ENCODE data around the gene FETUB.

DNA sequence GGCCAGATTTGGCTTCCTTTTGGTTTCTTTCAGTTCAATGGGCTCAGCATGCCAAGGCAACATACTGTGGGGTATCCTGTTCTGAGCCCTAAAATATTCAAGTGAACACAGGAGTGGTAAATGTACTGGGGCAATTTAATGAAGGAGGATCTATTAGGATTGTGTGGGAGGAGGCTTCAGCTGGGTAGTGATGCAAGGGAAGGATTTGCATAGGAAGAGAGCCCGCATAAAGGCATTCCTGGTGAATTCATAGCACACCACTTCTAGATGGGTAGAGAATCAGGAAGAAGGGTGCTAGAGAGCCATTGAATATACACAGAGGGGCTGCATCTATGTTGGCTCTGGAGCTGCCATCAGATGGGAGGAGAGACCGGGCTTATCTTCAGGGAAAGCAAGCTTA, 56.3 kb downstream of the FETUB start:
- TF ChIP-seq, protein P1, sequence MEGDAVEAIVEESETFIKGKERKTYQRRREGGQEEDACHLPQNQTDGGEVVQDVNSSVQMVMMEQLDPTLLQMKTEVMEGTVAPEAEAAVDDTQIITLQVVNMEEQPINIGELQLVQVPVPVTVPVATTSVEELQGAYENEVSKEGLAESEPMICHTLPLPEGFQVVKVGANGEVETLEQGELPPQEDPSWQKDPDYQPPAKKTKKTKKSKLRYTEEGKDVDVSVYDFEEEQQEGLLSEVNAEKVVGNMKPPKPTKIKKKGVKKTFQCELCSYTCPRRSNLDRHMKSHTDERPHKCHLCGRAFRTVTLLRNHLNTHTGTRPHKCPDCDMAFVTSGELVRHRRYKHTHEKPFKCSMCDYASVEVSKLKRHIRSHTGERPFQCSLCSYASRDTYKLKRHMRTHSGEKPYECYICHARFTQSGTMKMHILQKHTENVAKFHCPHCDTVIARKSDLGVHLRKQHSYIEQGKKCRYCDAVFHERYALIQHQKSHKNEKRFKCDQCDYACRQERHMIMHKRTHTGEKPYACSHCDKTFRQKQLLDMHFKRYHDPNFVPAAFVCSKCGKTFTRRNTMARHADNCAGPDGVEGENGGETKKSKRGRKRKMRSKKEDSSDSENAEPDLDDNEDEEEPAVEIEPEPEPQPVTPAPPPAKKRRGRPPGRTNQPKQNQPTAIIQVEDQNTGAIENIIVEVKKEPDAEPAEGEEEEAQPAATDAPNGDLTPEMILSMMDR (IDR thresholded peaks at IDR 0.05), result no peak
- no peak for TF ChIP-seq ZFX (IDR thresholded peaks at IDR 0.05; ENCODE audit: borderline replicate concordance)
